ENCODE results near the gene SYNPO2L. TPM values are rescaled to one million over a fixed set of nuclear protein-coding genes. Genes with fewer than 3 reads are reported as not detected.

Gene SYNPO2L
- total RNA-seq, 1 experiment from 2014 or later, result 0.22 TPM

DNA sequence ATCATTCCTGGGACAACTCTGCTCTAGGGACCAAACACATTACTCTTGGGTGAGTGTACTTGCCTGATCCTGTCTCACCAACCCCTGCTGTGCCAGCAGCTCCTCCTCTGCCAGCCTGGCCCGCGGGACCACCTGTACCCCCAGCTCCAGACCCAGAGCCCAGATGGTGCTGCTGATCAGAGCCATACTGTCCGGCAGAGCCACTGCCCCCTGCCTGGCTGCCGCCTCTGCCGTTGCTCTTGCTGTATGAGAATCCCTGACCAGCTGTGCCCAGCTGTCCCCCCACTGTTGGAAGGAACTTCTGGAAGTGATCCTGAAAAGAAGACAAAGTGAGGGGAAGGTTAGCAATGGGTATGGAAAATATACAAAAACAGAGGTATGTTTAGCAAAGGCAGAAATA is 21.4 kb downstream of the SYNPO2L start (continued):
- TF ChIP-seq, protein P1, sequence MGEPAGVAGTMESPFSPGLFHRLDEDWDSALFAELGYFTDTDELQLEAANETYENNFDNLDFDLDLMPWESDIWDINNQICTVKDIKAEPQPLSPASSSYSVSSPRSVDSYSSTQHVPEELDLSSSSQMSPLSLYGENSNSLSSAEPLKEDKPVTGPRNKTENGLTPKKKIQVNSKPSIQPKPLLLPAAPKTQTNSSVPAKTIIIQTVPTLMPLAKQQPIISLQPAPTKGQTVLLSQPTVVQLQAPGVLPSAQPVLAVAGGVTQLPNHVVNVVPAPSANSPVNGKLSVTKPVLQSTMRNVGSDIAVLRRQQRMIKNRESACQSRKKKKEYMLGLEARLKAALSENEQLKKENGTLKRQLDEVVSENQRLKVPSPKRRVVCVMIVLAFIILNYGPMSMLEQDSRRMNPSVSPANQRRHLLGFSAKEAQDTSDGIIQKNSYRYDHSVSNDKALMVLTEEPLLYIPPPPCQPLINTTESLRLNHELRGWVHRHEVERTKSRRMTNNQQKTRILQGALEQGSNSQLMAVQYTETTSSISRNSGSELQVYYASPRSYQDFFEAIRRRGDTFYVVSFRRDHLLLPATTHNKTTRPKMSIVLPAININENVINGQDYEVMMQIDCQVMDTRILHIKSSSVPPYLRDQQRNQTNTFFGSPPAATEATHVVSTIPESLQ (CRISPR knock-in tag; IDR thresholded peaks at IDR 0.05), result no peak

DNA sequence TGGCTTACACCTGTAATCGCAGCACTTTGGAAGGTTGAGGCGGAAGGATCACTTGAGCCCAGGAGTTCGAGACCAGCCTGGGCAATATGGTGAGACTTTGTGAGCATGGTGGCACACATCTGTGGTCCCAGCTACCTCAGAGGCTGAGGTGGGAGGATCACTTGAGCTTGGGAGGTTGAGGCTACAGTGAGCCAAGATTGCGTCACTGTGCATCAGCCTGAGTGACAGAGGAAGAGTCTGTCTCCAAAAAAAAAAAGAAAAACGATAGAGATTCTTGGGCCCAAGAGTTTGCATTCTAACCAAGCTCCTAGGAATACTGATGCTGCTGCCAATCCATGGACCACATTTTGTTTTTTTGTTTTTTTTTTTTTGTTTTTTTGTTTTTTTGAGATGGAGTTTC is 26.7 kb downstream of the SYNPO2L start:
- no peaks in the 10 kb centered on the region for H3K9me3 Mint-ChIP-seq
- ChIA-PET POLR2A (interaction anchor here (0.6 kb wide), 1 partner anchor 100 kb away, joined by 3 read pairs; no protein-coding TSS in a partner anchor), CTCF (no interaction called here)
- H3K36me3 Mint-ChIP-seq, result no peaks in the 10 kb centered on the region
- H3K27me3 Mint-ChIP-seq (ENCODE audit: low read depth), result no peaks in the 10 kb centered on the region; the same call in 1 of the 2 replicates
- peaks cover 30% of the 10 kb centered on the region for H3K4me1 Mint-ChIP-seq
- no peak overlapping the region for H3K4me3 Mint-ChIP-seq
- no peak for ATAC-seq
- H3K27ac Mint-ChIP-seq, result no peak overlapping the region
- no peak for DNase-seq (ENCODE audit: low spot score)
- TF ChIP-seq, protein P2, sequence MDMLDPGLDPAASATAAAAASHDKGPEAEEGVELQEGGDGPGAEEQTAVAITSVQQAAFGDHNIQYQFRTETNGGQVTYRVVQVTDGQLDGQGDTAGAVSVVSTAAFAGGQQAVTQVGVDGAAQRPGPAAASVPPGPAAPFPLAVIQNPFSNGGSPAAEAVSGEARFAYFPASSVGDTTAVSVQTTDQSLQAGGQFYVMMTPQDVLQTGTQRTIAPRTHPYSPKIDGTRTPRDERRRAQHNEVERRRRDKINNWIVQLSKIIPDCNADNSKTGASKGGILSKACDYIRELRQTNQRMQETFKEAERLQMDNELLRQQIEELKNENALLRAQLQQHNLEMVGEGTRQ (CRISPR knock-in tag; IDR thresholded peaks at IDR 0.05), result no peak
- TF ChIP-seq, protein P3, sequence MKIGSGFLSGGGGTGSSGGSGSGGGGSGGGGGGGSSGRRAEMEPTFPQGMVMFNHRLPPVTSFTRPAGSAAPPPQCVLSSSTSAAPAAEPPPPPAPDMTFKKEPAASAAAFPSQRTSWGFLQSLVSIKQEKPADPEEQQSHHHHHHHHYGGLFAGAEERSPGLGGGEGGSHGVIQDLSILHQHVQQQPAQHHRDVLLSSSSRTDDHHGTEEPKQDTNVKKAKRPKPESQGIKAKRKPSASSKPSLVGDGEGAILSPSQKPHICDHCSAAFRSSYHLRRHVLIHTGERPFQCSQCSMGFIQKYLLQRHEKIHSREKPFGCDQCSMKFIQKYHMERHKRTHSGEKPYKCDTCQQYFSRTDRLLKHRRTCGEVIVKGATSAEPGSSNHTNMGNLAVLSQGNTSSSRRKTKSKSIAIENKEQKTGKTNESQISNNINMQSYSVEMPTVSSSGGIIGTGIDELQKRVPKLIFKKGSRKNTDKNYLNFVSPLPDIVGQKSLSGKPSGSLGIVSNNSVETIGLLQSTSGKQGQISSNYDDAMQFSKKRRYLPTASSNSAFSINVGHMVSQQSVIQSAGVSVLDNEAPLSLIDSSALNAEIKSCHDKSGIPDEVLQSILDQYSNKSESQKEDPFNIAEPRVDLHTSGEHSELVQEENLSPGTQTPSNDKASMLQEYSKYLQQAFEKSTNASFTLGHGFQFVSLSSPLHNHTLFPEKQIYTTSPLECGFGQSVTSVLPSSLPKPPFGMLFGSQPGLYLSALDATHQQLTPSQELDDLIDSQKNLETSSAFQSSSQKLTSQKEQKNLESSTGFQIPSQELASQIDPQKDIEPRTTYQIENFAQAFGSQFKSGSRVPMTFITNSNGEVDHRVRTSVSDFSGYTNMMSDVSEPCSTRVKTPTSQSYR (CRISPR knock-in tag; IDR thresholded peaks at IDR 0.05), result no peak
- no peak for TF ChIP-seq SMAD3 (CRISPR knock-in tag; IDR thresholded peaks at IDR 0.05; ENCODE audit: borderline replicate concordance)
- TF ChIP-seq, protein P4, sequence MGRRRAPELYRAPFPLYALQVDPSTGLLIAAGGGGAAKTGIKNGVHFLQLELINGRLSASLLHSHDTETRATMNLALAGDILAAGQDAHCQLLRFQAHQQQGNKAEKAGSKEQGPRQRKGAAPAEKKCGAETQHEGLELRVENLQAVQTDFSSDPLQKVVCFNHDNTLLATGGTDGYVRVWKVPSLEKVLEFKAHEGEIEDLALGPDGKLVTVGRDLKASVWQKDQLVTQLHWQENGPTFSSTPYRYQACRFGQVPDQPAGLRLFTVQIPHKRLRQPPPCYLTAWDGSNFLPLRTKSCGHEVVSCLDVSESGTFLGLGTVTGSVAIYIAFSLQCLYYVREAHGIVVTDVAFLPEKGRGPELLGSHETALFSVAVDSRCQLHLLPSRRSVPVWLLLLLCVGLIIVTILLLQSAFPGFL (CRISPR knock-in tag; IDR thresholded peaks at IDR 0.05; ENCODE audit: borderline replicate concordance), result no peak
- TF ChIP-seq, protein P1 (CRISPR knock-in tag; IDR thresholded peaks at IDR 0.05), result no peak
- TF ChIP-seq, protein P5, sequence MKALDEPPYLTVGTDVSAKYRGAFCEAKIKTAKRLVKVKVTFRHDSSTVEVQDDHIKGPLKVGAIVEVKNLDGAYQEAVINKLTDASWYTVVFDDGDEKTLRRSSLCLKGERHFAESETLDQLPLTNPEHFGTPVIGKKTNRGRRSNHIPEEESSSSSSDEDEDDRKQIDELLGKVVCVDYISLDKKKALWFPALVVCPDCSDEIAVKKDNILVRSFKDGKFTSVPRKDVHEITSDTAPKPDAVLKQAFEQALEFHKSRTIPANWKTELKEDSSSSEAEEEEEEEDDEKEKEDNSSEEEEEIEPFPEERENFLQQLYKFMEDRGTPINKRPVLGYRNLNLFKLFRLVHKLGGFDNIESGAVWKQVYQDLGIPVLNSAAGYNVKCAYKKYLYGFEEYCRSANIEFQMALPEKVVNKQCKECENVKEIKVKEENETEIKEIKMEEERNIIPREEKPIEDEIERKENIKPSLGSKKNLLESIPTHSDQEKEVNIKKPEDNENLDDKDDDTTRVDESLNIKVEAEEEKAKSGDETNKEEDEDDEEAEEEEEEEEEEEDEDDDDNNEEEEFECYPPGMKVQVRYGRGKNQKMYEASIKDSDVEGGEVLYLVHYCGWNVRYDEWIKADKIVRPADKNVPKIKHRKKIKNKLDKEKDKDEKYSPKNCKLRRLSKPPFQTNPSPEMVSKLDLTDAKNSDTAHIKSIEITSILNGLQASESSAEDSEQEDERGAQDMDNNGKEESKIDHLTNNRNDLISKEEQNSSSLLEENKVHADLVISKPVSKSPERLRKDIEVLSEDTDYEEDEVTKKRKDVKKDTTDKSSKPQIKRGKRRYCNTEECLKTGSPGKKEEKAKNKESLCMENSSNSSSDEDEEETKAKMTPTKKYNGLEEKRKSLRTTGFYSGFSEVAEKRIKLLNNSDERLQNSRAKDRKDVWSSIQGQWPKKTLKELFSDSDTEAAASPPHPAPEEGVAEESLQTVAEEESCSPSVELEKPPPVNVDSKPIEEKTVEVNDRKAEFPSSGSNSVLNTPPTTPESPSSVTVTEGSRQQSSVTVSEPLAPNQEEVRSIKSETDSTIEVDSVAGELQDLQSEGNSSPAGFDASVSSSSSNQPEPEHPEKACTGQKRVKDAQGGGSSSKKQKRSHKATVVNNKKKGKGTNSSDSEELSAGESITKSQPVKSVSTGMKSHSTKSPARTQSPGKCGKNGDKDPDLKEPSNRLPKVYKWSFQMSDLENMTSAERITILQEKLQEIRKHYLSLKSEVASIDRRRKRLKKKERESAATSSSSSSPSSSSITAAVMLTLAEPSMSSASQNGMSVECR (CRISPR knock-in tag; IDR thresholded peaks at IDR 0.05; ENCODE audit: borderline replicate concordance), result no peak
- TF ChIP-seq, protein P6, sequence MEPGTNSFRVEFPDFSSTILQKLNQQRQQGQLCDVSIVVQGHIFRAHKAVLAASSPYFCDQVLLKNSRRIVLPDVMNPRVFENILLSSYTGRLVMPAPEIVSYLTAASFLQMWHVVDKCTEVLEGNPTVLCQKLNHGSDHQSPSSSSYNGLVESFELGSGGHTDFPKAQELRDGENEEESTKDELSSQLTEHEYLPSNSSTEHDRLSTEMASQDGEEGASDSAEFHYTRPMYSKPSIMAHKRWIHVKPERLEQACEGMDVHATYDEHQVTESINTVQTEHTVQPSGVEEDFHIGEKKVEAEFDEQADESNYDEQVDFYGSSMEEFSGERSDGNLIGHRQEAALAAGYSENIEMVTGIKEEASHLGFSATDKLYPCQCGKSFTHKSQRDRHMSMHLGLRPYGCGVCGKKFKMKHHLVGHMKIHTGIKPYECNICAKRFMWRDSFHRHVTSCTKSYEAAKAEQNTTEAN (CRISPR knock-in tag; IDR thresholded peaks at IDR 0.05), result no peak
- TF ChIP-seq CBFB (CRISPR knock-in tag; IDR thresholded peaks at IDR 0.05; ENCODE audit: low read depth), result no peak
- TF ChIP-seq, protein P7, sequence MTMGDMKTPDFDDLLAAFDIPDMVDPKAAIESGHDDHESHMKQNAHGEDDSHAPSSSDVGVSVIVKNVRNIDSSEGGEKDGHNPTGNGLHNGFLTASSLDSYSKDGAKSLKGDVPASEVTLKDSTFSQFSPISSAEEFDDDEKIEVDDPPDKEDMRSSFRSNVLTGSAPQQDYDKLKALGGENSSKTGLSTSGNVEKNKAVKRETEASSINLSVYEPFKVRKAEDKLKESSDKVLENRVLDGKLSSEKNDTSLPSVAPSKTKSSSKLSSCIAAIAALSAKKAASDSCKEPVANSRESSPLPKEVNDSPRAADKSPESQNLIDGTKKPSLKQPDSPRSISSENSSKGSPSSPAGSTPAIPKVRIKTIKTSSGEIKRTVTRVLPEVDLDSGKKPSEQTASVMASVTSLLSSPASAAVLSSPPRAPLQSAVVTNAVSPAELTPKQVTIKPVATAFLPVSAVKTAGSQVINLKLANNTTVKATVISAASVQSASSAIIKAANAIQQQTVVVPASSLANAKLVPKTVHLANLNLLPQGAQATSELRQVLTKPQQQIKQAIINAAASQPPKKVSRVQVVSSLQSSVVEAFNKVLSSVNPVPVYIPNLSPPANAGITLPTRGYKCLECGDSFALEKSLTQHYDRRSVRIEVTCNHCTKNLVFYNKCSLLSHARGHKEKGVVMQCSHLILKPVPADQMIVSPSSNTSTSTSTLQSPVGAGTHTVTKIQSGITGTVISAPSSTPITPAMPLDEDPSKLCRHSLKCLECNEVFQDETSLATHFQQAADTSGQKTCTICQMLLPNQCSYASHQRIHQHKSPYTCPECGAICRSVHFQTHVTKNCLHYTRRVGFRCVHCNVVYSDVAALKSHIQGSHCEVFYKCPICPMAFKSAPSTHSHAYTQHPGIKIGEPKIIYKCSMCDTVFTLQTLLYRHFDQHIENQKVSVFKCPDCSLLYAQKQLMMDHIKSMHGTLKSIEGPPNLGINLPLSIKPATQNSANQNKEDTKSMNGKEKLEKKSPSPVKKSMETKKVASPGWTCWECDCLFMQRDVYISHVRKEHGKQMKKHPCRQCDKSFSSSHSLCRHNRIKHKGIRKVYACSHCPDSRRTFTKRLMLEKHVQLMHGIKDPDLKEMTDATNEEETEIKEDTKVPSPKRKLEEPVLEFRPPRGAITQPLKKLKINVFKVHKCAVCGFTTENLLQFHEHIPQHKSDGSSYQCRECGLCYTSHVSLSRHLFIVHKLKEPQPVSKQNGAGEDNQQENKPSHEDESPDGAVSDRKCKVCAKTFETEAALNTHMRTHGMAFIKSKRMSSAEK (CRISPR knock-in tag; IDR thresholded peaks at IDR 0.05; ENCODE audit: borderline replicate concordance), result no peak
- TF ChIP-seq, protein P8, sequence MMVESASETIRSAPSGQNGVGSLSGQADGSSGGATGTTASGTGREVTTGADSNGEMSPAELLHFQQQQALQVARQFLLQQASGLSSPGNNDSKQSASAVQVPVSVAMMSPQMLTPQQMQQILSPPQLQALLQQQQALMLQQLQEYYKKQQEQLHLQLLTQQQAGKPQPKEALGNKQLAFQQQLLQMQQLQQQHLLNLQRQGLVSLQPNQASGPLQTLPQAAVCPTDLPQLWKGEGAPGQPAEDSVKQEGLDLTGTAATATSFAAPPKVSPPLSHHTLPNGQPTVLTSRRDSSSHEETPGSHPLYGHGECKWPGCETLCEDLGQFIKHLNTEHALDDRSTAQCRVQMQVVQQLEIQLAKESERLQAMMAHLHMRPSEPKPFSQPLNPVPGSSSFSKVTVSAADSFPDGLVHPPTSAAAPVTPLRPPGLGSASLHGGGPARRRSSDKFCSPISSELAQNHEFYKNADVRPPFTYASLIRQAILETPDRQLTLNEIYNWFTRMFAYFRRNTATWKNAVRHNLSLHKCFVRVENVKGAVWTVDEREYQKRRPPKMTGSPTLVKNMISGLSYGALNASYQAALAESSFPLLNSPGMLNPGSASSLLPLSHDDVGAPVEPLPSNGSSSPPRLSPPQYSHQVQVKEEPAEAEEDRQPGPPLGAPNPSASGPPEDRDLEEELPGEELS (CRISPR knock-in tag; IDR thresholded peaks at IDR 0.05), result no peak
- TF ChIP-seq NR2C2 (CRISPR knock-in tag; IDR thresholded peaks at IDR 0.05), result no peak
- no peak for TF ChIP-seq MXD4 (CRISPR knock-in tag; IDR thresholded peaks at IDR 0.05; ENCODE audit: borderline replicate concordance)
- TF ChIP-seq SP1 (CRISPR knock-in tag; conservative IDR thresholded peaks at IDR 0.05), result no peak

Measured in WTC11 (cell line).